ENCODE results near the gene FRK. TPM values are rescaled to one million over a fixed set of nuclear protein-coding genes. Genes with fewer than 3 reads are reported as not detected.
"Not testable (repeated sequence)": the region's sequence is repeated elsewhere in the genome, so short reads cannot be mapped to it uniquely, and the experiment has no call there.

The FRK gene
- total RNA-seq, 2 experiments from 2014 or later, result 0.04 to 0.07 TPM

DNA sequence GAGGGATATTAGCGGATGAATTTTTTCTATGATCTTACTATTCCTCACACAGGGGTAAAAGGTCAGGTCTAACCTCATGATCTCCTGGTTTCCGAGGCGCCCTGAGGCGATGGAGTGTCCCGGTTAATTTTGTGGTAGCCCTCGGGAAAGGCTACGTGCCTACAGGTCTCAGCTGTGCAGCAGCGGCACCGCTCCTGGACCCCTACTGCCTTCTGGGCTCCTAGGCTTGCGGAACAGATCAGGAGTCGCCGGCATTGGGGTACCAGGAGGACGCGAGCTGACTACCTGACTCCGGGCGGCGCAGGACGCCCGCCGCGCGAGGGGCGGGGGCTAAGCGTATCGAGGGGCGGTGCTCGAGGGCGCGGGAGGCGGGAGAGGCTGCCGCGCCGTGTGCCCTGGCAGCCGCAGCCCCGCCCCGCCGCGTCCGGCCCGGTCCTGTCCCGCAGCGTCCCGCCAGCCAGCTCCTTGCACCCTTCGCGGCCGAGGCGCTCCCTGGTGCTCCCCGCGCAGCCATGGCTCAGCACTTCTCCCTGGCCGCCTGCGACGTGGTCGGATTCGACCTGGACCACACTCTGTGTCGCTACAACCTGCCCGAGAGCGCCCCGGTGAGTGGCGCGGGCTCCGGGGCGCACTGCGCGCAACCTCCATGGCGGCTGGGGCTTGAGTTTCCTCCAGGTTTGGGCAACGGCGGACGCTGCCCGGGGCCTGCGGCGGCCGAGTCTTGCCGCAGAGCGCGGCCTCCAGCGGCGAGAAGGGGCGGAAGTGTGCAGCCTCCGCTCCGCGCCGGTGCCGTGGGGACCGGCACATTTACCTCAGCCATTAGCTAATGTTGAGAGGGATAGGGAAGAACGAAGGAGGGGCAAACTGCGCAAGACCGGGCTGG, 40.0 kb upstream of the FRK start, which contains the start of gene NT5DC1:
Gene NT5DC1, plus strand, starts transcription at position 435 of the 883 bp plus-strand sequence. Its CDS starts 78 bp downstream, at position 513.
- Mint-ChIP-seq H3K4me3 (peak within 1 kb of the TSS; percentile 92), H3K9me3 (peaks cover 9% of the 10 kb centered on the region), H3K36me3 (ENCODE audit: low read depth) (peaks cover 26% of the 10 kb centered on the region), H3K27me3 (no peaks in the 10 kb centered on the region), H3K4me1 (ENCODE audit: low read depth) (peaks cover 45% of the 10 kb centered on the region), H3K27ac (peak within 1 kb of the TSS; percentile 92)
- TF ChIP-seq, protein P1, sequence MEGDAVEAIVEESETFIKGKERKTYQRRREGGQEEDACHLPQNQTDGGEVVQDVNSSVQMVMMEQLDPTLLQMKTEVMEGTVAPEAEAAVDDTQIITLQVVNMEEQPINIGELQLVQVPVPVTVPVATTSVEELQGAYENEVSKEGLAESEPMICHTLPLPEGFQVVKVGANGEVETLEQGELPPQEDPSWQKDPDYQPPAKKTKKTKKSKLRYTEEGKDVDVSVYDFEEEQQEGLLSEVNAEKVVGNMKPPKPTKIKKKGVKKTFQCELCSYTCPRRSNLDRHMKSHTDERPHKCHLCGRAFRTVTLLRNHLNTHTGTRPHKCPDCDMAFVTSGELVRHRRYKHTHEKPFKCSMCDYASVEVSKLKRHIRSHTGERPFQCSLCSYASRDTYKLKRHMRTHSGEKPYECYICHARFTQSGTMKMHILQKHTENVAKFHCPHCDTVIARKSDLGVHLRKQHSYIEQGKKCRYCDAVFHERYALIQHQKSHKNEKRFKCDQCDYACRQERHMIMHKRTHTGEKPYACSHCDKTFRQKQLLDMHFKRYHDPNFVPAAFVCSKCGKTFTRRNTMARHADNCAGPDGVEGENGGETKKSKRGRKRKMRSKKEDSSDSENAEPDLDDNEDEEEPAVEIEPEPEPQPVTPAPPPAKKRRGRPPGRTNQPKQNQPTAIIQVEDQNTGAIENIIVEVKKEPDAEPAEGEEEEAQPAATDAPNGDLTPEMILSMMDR (IDR thresholded peaks at IDR 0.05), result peak; percentile 36
- ChIA-PET POLR2A (interaction anchor here (1.1 to 3.0 kb wide), 5 partner anchors 11 to 151 kb away, joined by 3 to 6 read pairs (median 5); no protein-coding TSS in a partner anchor), CTCF (interaction anchor here (0.9 to 4.0 kb wide), 4 partner anchors 9 to 90 kb away, joined by 3 to 33 read pairs (median 6); no protein-coding TSS in a partner anchor)
- intact Hi-C loops (cut with micrococcal nuclease), result no loop called here
- ATAC-seq (peak; percentile 92), DNase-seq (peak; percentile 88)

DNA sequence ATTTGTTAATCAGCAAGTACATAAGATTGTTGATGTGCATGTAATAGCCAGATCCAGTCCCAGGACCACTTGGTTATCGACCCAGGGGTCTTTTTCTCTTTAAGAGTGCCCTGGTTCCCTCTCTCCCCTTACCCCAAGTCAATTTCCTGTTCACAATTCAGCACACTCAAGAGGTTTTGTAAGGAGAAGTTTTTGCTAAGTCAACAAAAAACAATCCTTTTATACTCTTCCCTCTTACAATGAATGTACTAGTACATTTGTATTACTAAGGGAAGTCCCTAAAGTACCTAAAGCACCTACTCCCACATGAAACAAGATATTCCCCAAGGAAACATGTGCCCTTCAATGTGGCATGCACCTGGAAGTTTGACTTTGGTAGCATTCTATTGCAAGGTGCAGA, 38.3 kb upstream of the FRK start:
- peaks cover 29% of the 10 kb centered on the region for H3K4me1 Mint-ChIP-seq (ENCODE audit: low read depth)
- ChIA-PET POLR2A (no interaction called here), CTCF (interaction anchor here (1.0 to 3.6 kb wide), 2 partner anchors 13 to 87 kb away, joined by 3 to 24 read pairs; no protein-coding TSS in a partner anchor)
- no peak overlapping the region for H3K4me3 Mint-ChIP-seq
- TF ChIP-seq, protein P1 (IDR thresholded peaks at IDR 0.05), result no peak
- no peak overlapping the region for H3K27ac Mint-ChIP-seq
- intact Hi-C loops (cut with micrococcal nuclease), result no loop called here
- DNase-seq, result no peak
- no peaks in the 10 kb centered on the region for H3K27me3 Mint-ChIP-seq
- no peak for ATAC-seq
- peaks cover 12% of the 10 kb centered on the region for H3K9me3 Mint-ChIP-seq
- peaks cover 20% of the 10 kb centered on the region for H3K36me3 Mint-ChIP-seq (ENCODE audit: low read depth)

DNA sequence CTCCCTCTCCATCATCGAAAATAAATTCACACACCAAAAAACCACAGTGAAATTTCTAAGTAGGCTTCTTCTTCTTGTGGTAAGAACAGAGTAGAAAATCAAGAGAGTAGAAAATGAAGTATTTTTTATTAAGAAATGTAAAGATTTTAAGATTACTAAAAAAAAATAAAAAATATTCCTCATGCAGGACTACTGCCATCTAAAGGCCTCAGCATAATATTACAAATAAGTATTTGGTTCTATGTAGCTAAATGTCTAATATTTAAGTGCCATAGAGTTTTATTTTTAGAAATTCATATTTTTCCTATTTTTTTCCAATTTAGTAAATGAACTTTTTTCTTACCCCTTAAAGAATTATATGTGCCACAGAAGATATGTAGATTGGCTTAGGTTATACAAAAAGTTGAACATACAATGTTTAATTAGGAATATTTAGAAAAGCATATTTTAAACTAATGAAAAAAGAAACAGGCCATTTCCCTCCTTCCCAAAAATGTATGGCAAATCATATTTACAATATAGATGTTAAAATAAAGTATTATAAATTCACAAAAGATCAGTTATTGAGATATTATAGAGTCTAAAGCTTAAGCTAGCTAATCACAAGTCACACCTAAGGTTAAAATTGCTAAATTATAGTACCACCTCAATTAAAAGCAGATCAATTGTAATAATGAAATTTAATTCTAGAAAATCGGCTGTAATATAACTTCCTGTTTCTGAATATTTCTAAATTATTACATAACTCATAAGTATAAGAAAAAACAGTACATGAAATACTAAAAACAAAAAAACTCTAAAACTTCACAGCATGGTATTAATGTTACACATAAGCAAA, 36.5 kb upstream of the FRK start:
- H3K36me3 Mint-ChIP-seq (ENCODE audit: low read depth), result peaks cover 9% of the 10 kb centered on the region
- ATAC-seq (no peak), DNase-seq (no peak)
- peaks cover 13% of the 10 kb centered on the region for H3K4me1 Mint-ChIP-seq (ENCODE audit: low read depth)
- no peak overlapping the region for H3K4me3 Mint-ChIP-seq
- TF ChIP-seq, protein P1 (IDR thresholded peaks at IDR 0.05), result peak; percentile 64
- CTCF ChIA-PET, result interaction anchor here (0.6 to 3.6 kb wide), 10 partner anchors 9 to 382 kb away, joined by 3 to 24 read pairs (median 4); partner anchors contain the start of gene FRK
- POLR2A ChIA-PET, result interaction anchor here (1.7 kb wide), 1 partner anchor 86 kb away, joined by 5 read pairs; no protein-coding TSS in a partner anchor
- H3K27me3 Mint-ChIP-seq, result peaks cover 2% of the 10 kb centered on the region
- H3K9me3 Mint-ChIP-seq, result peaks cover 12% of the 10 kb centered on the region
- intact Hi-C loops (cut with micrococcal nuclease), result loop anchor here (2.0 kb wide), 1 partner anchor 86 kb away; no protein-coding TSS in a partner anchor
- H3K27ac Mint-ChIP-seq, result no peak overlapping the region

DNA sequence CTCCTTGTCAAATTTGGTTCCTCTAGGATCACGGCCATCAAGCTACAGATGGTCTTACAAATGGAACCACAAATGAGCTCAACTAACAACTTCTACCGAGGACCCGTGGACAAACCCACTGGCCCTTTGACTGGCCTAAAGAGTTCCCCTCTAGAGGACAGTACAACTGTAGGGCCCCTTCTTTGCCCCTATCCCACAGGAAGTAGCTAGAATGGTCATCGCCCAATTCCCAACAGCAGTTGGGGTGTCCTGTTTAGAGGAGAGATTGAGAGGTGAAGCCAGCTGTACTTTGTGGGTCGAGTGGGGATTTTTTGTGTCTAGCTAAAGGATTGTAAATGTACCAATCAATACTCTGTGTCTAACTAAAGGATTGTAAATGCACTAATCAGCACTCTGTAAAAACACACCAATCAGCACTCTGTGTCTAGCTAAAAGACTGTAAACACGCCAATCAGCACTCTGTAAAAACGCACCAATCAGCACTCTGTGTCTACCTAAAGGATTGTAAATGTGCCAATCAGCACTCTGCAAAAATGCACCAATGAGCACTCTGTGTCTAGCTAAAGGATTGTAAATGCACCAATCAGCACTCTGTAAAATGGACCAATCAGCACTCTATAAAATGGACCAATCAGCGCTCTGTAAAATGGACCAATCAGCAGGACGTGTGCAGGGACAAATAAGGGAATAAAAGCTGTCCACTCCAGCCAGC, 35.5 kb upstream of the FRK start:
- H3K27ac Mint-ChIP-seq; H3K27me3 Mint-ChIP-seq; H3K4me1 Mint-ChIP-seq (ENCODE audit: low read depth); H3K36me3 Mint-ChIP-seq (ENCODE audit: low read depth); ATAC-seq; H3K4me3 Mint-ChIP-seq; DNase-seq: not testable (repeated sequence)
- peaks cover 12% of the 10 kb centered on the region for H3K9me3 Mint-ChIP-seq
- POLR2A ChIA-PET, result interaction anchor here (1.7 kb wide), 1 partner anchor 85 kb away, joined by 5 read pairs; no protein-coding TSS in a partner anchor
- intact Hi-C loops (cut with micrococcal nuclease), result loop anchor here (2.0 kb wide), 1 partner anchor 85 kb away; no protein-coding TSS in a partner anchor
- CTCF ChIA-PET, result interaction anchor here (0.7 to 3.6 kb wide), 11 partner anchors 10 to 381 kb away, joined by 3 to 24 read pairs (median 3); partner anchors contain the start of gene FRK

Data from activated CD8-positive, alpha-beta T cell treated with anti-CD3 and anti-CD28 coated beads for 36 hours (primary cell).